ENCODE measurements around the gene MAL. TPM values are rescaled to one million over a fixed set of nuclear protein-coding genes. Genes with fewer than 3 reads are reported as not detected.

The MAL gene
- total RNA-seq, 1 experiment from 2014 or later, result not detected

DNA sequence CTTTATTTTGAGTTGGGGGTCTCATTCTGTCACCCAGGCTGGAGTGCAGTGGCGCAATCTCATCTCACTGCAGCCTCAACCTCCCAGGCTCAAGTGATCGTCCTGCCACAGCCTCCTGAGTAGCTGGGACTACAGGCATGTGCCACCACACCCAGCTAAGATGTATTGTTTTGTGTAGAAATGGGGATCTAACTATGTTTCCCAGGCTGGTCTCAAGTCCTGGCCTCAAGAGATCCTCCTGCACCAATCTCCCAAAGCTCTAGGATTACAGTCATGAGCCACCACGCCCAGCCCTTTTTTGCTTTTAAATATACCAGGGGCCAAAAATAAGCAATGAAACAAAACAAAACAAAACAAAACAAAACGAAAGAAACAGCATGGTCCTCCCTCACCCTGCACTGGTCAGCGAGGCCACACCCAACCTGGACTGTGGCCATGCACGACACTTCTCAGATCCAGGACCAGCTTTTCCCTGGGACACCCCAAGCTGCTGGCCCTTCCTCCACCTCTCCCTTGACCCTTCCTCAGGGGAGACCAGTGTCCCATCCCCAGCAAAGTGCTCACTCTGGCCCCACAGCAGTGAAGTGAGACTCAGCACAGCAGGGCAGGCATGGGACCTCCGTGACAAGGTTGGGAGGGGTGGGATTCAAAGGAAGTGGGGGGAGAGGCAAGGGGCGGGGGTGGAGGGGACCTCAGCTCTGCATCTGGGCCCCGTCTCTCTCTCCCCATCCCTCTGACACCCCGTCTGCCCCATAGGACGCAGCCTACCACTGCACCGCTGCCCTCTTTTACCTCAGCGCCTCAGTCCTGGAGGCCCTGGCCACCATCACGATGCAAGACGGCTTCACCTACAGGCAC, 23.5 kb downstream of the MAL start:
- DNase-seq, result no peak
- Histone ChIP-seq H3K9me3 (no peaks in the 10 kb centered on the region), H3K4me3 (no peak overlapping the region), H3K36me3 (no peaks in the 10 kb centered on the region), H3K27me3 (peaks cover 4% of the 10 kb centered on the region)

DNA sequence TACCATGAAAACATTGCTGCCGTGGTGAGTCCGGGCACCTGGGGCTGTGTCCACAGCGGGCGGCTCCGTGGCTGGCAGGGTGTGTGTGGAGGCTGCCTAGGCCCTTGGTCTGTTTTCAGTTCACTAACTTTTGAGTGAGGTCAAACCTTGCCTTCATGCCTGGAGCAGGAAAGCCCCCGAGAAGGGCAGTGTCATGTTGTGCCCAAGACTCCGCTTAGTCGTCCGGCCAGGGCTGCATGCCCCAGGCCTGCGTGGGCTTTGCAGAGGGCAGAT, 24.1 kb downstream of the MAL start:
- no peak for DNase-seq
- no peaks in the 10 kb centered on the region for H3K36me3 ChIP-seq
- no peaks in the 10 kb centered on the region for H3K9me3 ChIP-seq
- peaks cover 6% of the 10 kb centered on the region for H3K27me3 ChIP-seq
- no peak overlapping the region for H3K4me3 ChIP-seq

DNA sequence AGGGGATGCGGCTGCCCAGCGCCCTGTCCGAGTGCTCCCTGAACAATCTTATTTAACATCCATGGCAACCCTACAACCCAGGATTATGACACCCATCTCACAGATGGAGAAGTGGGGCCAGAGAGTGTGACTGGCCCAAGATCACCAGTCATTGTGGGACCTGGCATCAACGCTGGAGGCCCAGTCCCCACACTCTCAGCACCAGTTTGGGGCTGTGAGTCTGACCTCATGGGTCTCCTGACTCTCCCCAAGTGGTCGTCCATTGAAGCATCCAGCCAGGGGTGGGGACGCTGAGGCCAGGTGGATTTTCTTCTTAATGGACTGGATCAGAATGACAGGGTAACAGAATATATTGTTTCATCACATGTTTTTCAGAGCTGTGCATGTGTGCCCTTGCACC, 24.5 kb downstream of the MAL start:
- H3K36me3 ChIP-seq, result no peaks in the 10 kb centered on the region
- H3K9me3 ChIP-seq, result no peaks in the 10 kb centered on the region
- DNase-seq, result no peak
- peaks cover 6% of the 10 kb centered on the region for H3K27me3 ChIP-seq
- H3K4me3 ChIP-seq, result no peak overlapping the region

DNA sequence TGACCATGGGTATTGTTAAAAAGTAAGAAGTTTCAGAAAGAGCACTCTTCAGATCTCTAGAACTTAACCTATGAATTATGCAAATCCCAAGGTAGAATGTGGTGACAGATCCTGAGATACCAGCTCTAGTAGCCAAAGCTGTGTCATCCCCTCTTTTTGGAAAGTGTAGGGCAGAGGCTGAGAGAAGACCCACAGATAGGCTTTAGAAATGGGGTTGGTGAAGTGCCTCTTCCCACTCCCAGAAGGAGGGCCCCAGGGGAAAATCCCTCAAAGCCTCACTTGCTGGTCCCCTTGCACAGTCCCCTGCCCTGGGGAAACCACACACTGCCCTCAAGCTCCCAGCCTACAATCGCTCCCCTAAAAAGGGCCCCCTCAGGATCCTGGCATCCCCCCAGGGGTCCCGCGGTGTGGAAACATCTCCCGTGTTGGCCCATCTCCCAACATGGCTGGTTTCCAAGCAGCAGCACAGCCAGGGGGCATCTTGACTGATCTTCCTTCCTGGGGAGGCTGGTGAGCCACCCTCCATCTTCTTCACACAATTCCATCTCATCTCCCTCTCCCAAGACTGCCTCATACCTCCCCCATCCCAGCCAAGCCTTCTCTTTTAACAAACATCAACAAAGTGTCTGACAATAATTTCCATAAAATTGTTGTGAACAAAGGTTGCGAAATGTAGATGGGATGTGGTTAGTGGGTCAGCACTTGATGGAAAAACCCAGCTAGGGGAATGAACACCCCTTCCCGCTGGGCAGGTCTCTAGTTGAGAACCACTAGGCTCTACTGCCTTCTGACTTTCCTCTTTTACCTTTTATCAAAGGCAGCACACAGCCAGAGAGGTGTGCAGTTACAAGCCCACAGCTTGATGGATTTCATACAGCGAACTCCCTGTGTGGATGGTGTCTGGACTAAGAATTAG, 25.1 kb downstream of the MAL start:
- no peaks in the 10 kb centered on the region for H3K9me3 ChIP-seq
- no peaks in the 10 kb centered on the region for H3K36me3 ChIP-seq
- H3K4me3 ChIP-seq, result no peak overlapping the region
- no peak for DNase-seq
- peaks cover 6% of the 10 kb centered on the region for H3K27me3 ChIP-seq

DNA sequence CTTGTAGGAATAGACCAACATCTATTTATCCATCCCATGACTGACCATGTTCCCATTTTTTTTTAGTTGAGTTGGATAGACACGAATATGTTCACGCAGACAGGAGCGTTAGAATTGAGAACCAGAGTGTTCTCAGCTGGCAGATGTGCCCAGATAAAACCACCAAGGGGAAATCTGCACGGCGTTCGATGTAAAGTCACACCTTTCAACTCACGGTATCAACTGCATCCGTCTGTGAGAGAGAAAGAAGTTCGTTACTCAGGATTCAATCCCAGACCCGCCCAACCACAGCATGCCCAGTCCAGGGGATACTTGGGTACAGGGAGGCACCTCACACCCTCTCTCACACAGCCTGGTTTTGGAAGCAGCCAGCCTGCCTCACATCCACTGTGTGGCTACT, 26.1 kb downstream of the MAL start:
- Histone ChIP-seq H3K4me3 (no peak overlapping the region), H3K36me3 (no peaks in the 10 kb centered on the region), H3K27me3 (peaks cover 6% of the 10 kb centered on the region), H3K9me3 (no peaks in the 10 kb centered on the region)
- no peak for DNase-seq

DNA sequence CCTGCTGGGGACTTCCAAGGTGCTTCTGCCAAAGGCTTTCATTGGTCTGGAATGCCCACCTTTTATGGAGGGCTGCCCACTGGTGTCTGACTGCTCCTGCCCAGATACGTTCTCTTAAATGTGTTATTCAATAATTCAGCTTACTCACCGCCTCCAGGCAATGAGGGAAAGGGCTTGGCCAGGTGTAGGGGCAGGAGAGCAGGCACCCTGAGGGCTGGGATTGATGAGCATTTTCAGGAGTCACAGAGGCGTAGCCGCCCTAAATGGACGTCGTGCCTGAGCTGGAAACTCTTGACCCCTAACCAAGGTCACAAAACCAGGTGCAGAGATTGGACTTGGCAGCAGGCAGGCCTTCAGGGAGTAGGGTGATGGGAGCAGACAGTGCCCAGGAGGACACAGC, 26.8 kb downstream of the MAL start:
- Histone ChIP-seq H3K4me3 (no peak overlapping the region), H3K9me3 (no peaks in the 10 kb centered on the region), H3K27me3 (peaks cover 6% of the 10 kb centered on the region), H3K36me3 (no peaks in the 10 kb centered on the region)
- DNase-seq, result no peak

DNA sequence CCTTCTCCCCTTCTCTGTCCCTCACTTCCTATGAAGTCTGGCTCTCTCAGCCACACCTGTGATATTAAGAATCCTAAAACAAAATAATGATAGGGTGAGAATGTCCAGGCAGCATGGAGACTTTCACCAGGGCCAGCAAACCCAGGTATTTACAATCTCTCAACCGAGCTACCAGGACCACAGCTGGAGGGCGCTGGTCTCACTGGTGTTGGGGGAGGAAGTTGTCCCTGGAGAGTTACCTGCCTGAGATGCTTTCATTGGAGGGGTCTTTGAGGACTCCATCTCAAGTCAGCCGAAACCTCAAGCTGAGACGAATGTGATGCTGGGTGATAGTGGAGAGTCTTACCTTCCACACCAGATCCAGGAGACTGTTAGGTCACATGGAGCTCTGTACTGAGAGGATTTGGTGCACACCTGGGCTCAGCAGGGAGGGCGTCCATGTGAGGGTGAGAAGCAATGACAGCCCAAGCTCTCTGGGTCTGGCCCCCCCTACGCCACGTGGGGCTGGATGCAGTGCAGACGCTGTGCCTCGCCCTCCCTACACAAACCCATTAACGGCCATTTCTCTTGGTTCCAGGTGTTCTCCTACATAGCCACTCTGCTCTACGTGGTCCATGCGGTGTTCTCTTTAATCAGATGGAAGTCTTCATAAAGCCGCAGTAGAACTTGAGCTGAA, 27.4 kb downstream of the MAL start:
- H3K4me3 ChIP-seq, result no peak overlapping the region
- no peaks in the 10 kb centered on the region for H3K36me3 ChIP-seq
- H3K9me3 ChIP-seq, result no peaks in the 10 kb centered on the region
- H3K27me3 ChIP-seq, result peaks cover 6% of the 10 kb centered on the region
- no peak for DNase-seq

DNA sequence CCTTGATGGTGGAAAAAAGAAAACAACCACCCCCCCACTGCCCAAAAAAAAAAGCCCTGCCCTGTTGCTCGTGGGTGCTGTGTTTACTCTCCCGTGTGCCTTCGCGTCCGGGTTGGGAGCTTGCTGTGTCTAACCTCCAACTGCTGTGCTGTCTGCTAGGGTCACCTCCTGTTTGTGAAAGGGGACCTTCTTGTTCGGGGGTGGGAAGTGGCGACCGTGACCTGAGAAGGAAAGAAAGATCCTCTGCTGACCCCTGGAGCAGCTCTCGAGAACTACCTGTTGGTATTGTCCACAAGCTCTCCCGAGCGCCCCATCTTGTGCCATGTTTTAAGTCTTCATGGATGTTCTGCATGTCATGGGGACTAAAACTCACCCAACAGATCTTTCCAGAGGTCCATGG, 28.0 kb downstream of the MAL start:
- Histone ChIP-seq H3K36me3 (no peaks in the 10 kb centered on the region), H3K4me3 (no peak overlapping the region), H3K9me3 (no peaks in the 10 kb centered on the region), H3K27me3 (peaks cover 6% of the 10 kb centered on the region)
- no peak for DNase-seq

DNA sequence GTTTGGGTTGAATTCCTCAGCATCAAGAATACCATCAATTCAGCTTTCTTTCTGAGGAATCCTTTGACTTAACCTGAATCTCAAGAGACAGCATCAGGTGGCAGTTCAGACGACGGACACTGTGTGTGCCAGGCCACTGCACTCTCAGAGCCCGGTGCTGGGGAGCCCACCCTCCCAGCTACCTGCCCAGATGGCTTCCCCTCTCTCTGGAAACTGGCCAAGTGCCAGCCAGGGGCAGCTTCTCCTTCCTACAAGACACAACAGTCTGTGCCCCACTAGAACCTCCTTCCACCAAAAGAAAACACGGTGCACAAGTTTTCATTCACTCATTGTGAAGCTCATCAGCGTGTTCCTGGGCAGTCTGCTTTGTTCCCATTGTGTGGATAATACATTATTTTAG, 28.5 kb downstream of the MAL start:
- Histone ChIP-seq H3K27me3 (peaks cover 6% of the 10 kb centered on the region), H3K4me3 (no peak overlapping the region), H3K36me3 (no peaks in the 10 kb centered on the region), H3K9me3 (no peaks in the 10 kb centered on the region)
- DNase-seq, result no peak

DNA sequence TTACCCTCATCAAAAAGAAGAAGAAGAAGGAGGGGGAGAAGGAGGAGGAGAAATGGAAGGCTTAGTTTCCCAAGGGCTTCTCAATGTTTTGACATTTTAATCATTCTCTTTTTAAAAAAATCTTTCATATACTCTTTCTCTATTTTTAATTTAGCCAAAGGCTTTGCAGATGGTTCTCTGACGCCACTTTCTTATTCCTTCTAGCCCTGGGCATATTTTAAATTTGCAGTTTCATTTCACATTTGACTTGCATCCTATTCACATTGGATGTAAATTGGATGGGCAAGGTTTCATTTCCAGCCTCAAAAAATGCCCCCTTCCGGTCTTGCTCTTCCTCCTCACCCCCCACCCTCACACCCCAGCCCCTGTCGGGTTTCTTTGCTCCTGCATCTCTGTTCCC, 29.8 kb downstream of the MAL start:
- H3K4me3 ChIP-seq, result no peak overlapping the region
- peaks cover 6% of the 10 kb centered on the region for H3K27me3 ChIP-seq
- no peaks in the 10 kb centered on the region for H3K36me3 ChIP-seq
- H3K9me3 ChIP-seq, result no peaks in the 10 kb centered on the region
- no peak for DNase-seq

DNA sequence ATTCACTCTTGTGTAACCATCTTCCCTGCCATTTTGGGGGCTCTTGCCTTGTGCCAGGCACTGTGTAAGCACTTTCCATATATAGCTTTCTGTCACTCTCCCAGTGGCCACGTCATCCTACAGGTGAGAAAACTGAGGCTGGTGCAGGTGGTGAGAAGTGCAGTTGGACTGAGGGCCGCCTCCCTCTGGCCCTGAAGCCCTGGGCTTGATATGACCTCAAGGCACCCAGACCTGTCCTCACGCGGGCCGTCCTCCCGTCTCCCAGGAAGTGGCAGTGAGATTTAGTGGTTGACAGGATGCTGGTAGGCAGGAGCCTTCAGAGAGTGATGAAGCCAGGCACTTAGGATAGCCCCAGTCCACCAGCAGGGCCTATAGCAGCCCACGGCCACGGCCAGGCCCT, 30.5 kb downstream of the MAL start:
- Histone ChIP-seq H3K27me3 (peaks cover 6% of the 10 kb centered on the region), H3K4me3 (no peak overlapping the region), H3K36me3 (no peaks in the 10 kb centered on the region), H3K9me3 (no peaks in the 10 kb centered on the region)
- DNase-seq, result no peak

DNA sequence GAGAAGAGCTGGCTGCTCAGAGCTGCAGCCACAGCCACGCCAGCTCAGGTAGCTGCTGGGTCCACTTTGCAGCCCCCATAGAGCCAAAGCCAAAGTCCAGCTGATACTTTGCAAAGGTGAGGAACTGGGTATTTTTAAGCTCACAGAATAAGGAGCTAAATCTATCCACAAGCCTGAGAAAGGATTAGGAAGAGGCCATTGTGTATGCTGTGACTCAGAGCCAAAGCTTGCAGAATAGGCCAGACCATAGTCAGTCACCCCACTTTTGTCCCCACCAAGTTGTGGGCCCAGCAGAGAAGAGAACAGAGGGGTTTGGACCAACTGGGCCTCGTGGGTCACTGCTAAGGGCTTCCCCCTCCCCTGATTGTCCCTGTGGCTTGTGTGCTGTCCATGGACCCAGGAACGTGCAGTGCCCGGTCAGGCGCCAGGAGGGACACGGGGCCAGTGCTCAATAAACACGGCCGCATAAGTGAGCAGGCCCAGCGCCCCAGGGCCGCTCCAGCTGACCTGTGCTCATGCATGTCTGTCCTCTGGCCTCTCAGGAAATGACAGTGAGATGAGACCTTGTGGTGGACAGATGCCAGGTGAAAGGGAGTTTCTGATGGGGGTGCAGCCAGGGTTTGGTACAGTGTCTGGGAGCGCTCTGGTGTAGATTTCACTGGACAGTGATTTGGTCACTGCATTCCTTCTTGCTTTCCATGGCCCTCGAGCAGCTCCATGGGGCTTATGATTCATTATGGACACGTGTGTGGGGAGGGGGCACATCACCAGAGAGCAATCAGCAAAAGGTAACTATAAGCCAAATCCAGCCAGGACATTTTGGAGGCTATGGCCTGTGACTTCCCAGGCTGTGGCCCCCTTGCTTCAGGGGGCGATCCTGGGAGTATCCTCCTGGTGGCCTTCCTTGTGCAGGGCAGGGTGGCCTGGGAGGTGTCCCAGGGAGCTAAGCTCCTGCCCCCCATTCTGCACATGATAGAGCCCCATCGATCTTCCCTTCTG, 31.3 kb downstream of the MAL start:
- H3K9me3 ChIP-seq, result no peaks in the 10 kb centered on the region
- H3K27me3 ChIP-seq, result peaks cover 6% of the 10 kb centered on the region; the same call in 1 of the 2 replicates
- DNase-seq, result peak; percentile 14
- no peak overlapping the region for H3K4me3 ChIP-seq
- H3K36me3 ChIP-seq, result no peaks in the 10 kb centered on the region

DNA sequence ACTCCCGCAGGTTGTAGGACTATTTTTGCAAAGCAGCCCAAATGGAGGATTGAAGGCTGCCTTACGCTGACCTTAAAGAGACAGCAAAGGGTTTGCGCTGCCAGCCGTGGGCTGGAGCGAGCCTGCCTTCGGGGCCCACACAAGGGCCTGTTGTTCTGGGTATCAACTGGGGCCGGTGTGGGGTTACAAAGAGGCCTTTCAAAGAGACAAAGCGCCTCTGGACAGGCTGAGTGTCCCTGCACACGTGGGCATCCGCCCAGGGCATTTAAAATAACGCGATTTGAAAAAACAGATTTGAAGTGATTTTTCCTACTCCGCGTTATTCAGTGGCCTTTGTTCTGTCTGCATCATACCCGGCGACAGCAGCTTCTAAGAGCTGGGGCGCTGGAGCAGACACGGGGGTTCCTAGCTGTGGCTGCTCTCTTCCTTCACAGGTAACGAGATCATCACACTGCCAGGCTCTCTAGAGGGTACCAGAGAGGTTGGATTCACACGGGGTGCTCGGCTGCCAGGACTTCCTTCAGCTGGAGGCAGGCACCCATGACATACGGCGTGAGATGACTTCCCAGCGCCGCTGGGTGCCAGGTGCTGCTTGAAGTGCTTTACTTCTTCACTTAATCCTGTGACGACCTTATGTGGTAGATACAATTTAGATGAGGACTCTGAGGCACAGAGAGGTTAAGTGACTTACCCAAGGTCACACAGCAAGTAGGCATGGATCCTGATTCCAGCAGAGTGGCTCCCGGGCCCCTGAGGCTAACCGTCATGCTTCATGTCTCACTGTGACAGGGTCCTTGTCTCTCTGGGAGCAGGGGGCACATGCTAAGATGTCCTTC, 32.2 kb downstream of the MAL start:
- Histone ChIP-seq H3K4me3 (no peak overlapping the region), H3K9me3 (no peaks in the 10 kb centered on the region), H3K36me3 (no peaks in the 10 kb centered on the region), H3K27me3 (peaks cover 6% of the 10 kb centered on the region; the same call in 1 of the 2 replicates)
- no peak for DNase-seq

DNA sequence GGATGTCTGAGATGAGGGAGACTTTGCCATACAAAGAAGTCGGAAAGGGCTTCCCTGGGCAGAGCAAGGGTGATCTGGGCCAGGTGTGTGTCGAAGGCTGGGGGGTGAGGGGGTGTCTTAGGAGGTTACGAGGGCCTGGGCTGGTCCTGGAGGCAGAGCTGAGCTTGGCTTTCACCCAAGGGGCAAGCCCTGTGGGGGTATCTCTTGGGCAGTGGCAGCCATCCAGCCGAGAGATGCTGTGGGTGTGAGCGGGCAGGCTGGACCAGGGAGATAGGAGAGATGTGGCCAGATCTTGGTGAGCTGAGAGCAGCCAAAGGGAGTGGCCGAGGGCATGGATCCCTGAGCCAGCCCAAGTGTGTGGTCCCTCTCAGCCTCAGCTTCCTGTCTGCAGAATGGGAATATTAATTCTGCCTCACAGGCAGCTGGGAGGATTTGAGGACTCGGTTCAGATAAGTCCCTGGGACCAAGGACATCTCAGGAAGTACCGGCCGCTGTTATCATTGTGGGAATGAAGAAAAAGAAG, 33.0 kb downstream of the MAL start:
- no peak for DNase-seq
- no peak overlapping the region for H3K4me3 ChIP-seq

DNA sequence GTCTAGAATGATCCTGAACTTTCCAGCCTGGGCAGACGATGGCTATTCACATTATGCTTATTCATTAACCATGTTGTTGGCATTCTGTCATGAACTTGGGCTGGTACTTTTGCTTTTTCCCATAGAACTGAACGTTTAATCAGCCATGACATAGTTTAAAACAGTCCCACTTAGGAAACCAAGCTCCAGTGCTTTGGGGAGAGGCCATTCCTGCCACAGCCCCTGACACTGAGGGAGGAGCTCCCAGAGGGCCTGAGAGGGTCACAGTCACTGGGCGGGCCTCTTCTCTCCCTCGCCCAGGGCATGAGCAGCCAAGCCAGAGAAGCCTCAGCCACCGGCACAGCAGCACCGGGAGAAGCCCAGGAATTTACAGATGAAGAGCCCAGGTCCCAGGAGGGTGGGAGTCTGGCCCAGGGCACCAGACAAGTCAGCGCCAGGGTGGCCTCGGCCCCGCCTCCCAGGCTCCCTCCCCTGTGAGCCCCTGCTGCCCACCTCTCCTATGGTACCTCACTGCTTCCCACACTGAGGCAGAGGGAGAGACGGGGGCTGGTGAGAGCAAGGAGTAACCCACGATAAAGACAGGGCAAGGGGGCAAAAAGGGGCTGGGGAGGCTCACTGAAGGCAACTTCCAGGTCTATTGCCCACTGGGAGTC, 33.6 kb downstream of the MAL start:
- H3K9me3 ChIP-seq, result no peaks in the 10 kb centered on the region
- no peak for DNase-seq
- no peak overlapping the region for H3K4me3 ChIP-seq
- peaks cover 2% of the 10 kb centered on the region; the same call in 1 of the 2 replicates for H3K27me3 ChIP-seq
- H3K36me3 ChIP-seq, result no peaks in the 10 kb centered on the region

More for the DNA sequence above, 33.0 kb downstream of the MAL start:
- Histone ChIP-seq H3K27me3 (peaks cover 6% of the 10 kb centered on the region; the same call in 1 of the 2 replicates), H3K9me3 (no peaks in the 10 kb centered on the region), H3K36me3 (no peaks in the 10 kb centered on the region)
